Thoracic aorta (tissue), 2 donors: ENCODE data around the gene MOB3B. TPM values are rescaled to one million over a fixed set of nuclear protein-coding genes. Genes with fewer than 3 reads are reported as not detected.

Experiments
- ATAC-seq: fragments of 150-250 bp; one replicate; pipeline ENCODE4 v1.8.0; 2017; ENCODE audit warnings: low read depth; ENCODE audit not compliant: insufficient number of reproducible peaks, low FRiP score
- DNase-seq: peaks from one replicate; pipeline ENCODE4 v3.0.0-alpha.2; 2020; ENCODE audit warnings: low spot score
- H3K27ac ChIP-seq, 2 donors: fragments of 200-600 bp; sonication (generic); 1 replicate in 1 of 2; 2 replicates in 1 of 2; pipeline ENCODE4 v1.5.1; 2016; ENCODE audit warnings: mild to moderate bottlenecking in 2 of 2, moderate library complexity in 2 of 2
- H3K27me3 ChIP-seq: fragments of 200-600 bp; sonication (generic); replicated peaks from 2 replicates; pipeline ENCODE4 v1.6.0; 2016; ENCODE audit warnings: mild to moderate bottlenecking; ENCODE audit not compliant: insufficient read depth
- H3K36me3 ChIP-seq: fragments of 200-600 bp; sonication (generic); one replicate; pipeline ENCODE4 v1.5.1; 2016
- H3K4me1 ChIP-seq, 2 donors: fragments of 200-600 bp; sonication (generic); 1 replicate in 1 of 2; 2 replicates in 1 of 2; pipeline versions ENCODE4 v1.5.1 to v1.6.0; 2016; ENCODE audit warnings: low read depth in 2 of 2, mild to moderate bottlenecking in 1 of 2; ENCODE audit not compliant: control insufficient read depth in 1 of 2
- H3K4me3 ChIP-seq: fragments of 200-600 bp; sonication (generic); 2 replicates; pipeline ENCODE4 v1.5.1; 2016; ENCODE audit warnings: mild to moderate bottlenecking
- H3K9me3 ChIP-seq: fragments of 200-600 bp; sonication (generic); 2 replicates; pipeline ENCODE4 v1.5.1; 2016
- total RNA-seq, 2 donors: library from RNA; depleted of rRNA; stranded (reverse); fragments of >200 nt; gene quantifications; one replicate each; pipeline versions ENCODE4 v1.1.0 to v1.2.3, GENCODE V29; 2016
- TF ChIP-seq, protein P1 (sequence below): fragments of 200-600 bp; sonication (generic); IDR thresholded peaks from one replicate; pipeline ENCODE4 v1.5.1; 2019; ENCODE audit warnings: antibody characterized with exemption

MOB3B gene
- total RNA-seq, 2 donors from 2014 or later: 6.6 to 11.1 TPM

DNA sequence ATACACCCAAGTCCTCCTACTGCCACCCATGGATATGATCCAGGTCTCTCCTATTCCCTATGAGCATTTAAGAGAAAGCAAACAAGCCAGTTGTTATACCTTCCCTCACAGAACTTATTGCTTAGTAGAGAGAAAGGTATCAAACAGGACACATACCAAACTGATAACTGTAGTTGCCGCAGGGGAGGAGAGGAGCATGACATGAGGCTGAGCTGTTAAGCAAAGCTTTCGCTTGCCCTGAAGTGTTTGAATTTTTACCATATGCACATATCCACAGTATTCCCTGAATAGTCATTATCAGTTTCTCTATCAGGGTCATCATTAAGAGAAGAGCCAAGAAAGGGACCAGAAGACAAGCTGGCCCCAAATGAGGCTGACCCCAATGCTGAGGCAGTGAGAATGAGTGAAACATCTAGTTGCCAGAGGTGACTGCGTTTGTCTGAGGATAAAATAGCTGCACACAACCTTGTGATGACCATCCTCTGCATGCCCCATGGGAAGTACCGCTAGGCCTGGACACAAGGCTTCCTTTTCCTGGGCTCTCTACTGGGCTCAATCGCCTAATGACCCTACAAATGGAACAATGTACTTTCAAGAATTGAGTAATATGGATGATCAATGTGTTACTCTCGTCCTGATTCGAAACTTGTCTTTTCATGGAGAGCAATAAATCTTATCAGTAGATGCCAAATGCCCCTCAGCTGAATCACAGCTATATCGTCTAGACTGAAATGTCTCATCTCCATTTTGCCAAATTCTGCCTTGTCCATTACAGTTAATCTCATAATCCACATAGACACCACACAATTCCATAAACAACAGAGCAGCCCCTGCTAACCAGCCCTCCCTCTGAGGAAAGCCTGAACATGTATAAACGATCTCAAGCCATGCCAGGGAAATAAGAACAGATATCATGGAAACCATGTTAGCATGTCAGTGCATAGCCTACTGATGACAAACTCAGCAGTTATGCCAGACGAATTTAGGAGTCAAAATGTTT lies 9.8 kb downstream of the MOB3B start:
- Histone ChIP-seq H3K4me3 (no peak overlapping the region), H3K9me3 (no peaks in the 10 kb centered on the region), H3K27me3 (no peaks in the 10 kb centered on the region), H3K36me3 (no peaks in the 10 kb centered on the region), H3K4me1 (peaks cover 0 to 7% of the 10 kb centered on the region in 2 donors), H3K27ac (no peak overlapping the region)
- ATAC-seq: no peak
- DNase-seq: no peak
- TF ChIP-seq, protein P1, sequence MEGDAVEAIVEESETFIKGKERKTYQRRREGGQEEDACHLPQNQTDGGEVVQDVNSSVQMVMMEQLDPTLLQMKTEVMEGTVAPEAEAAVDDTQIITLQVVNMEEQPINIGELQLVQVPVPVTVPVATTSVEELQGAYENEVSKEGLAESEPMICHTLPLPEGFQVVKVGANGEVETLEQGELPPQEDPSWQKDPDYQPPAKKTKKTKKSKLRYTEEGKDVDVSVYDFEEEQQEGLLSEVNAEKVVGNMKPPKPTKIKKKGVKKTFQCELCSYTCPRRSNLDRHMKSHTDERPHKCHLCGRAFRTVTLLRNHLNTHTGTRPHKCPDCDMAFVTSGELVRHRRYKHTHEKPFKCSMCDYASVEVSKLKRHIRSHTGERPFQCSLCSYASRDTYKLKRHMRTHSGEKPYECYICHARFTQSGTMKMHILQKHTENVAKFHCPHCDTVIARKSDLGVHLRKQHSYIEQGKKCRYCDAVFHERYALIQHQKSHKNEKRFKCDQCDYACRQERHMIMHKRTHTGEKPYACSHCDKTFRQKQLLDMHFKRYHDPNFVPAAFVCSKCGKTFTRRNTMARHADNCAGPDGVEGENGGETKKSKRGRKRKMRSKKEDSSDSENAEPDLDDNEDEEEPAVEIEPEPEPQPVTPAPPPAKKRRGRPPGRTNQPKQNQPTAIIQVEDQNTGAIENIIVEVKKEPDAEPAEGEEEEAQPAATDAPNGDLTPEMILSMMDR: no peak

DNA sequence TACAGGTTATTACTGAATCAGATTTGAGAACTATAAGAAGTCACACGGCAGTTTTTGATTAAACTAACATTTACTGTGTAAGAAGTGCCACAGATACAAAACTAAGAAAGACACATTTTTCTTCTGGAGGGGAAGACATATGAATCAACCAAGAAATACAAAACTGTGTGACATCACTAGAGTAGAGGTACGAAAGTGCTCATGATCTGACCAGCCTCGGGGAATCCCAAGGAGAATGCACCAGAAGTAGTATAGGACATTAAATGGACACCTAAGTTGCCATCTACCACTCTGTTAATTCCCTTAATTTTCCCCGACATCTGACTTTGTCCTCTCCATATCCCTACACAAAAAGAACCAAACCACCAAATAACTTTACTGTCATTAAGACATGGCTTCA lies 10.8 kb downstream of the MOB3B start:
- Histone ChIP-seq H3K4me3 (no peak overlapping the region), H3K27ac (no peak overlapping the region), H3K4me1 (peaks cover 0 to 14% of the 10 kb centered on the region in 2 donors), H3K9me3 (no peaks in the 10 kb centered on the region), H3K27me3 (no peaks in the 10 kb centered on the region), H3K36me3 (no peaks in the 10 kb centered on the region)
- ATAC-seq: no peak
- no peak for DNase-seq
- TF ChIP-seq, protein P1: no peak

DNA sequence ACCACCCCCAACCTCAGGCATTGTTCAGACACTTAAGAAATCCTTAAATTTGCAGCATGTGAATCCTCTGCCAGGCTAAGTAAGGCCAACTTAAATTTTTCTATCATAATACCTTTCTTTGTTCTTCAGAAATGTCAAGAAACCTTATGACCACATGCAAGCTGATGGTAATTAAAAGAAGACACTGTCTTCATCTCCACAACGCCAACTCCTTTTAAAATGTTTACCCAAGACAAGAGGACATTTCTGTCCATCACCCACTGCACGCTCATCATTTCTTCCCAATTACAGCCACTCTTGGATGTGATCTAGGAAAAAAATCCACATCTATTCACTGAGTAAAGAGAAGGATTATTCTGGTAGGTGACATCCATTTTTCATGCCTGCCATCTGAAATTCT lies 11.6 kb downstream of the MOB3B start:
- no peaks in the 10 kb centered on the region for H3K27me3 ChIP-seq
- ATAC-seq (no peak), DNase-seq (no peak)
- no peak overlapping the region for H3K27ac ChIP-seq
- no peaks in the 10 kb centered on the region for H3K36me3 ChIP-seq
- H3K4me1 ChIP-seq: peaks cover 0 to 14% of the 10 kb centered on the region in 2 donors
- H3K4me3 ChIP-seq: no peak overlapping the region
- TF ChIP-seq, protein P1: no peak
- H3K9me3 ChIP-seq: no peaks in the 10 kb centered on the region

DNA sequence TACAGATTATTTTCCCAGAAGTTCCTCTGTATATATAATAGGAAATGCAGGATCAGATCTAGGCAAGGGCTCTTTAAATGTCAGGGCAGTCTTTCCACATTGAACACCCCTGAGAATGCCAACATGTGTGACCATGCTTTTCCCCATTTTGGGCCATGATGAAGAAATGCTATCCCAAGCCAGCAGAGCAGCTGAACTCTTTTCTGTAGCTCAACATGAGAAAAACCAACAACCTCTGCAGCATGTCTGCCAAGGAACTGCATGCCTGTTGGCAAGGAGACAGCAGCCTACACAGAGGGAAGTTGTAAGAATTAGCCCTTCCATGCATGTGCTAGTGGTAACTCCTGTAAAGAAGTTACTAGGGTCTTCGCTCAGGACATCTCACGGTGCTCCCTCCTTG lies 15.1 kb downstream of the MOB3B start:
- Histone ChIP-seq H3K27me3 (no peaks in the 10 kb centered on the region), H3K36me3 (no peaks in the 10 kb centered on the region), H3K4me1 (peaks cover 0 to 14% of the 10 kb centered on the region in 2 donors), H3K27ac (no peak overlapping the region), H3K4me3 (no peak overlapping the region), H3K9me3 (no peaks in the 10 kb centered on the region)
- TF ChIP-seq, protein P1: no peak
- DNase-seq (no peak), ATAC-seq (no peak)

DNA sequence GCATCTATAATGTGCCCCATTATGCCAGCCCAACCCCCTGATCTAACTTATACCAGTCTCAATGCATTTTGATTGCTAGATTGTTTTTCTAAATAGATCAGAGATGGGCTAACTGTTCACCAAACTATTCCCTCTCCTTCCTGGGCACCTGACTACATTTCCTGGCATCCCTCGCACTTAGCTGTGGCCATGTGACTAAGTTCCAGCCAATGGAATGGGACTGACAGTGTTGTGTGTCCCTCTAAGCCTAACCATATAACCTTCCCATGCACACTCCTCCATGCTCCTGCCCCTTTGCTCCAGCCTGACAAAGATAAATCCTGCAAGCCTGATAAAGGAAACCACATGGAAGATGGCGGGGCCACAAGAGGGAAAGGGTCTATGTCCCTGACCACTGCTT lies 17.8 kb downstream of the MOB3B start:
- DNase-seq (no peak), ATAC-seq (no peak)
- no peak overlapping the region for H3K4me3 ChIP-seq
- H3K27me3 ChIP-seq: no peaks in the 10 kb centered on the region
- no peak overlapping the region for H3K27ac ChIP-seq
- H3K36me3 ChIP-seq: no peaks in the 10 kb centered on the region
- H3K4me1 ChIP-seq: peaks cover 0 to 11% of the 10 kb centered on the region in 2 donors
- TF ChIP-seq, protein P1: no peak
- no peaks in the 10 kb centered on the region for H3K9me3 ChIP-seq
